Measurements from ENCODE around the gene MYH9.

GRCh38 chr22:36281781-36282327 is 105.9 kb downstream of the MYH9 start:
- TF ChIP-seq SIN3A (IDR thresholded peaks at IDR 0.05; ENCODE audit: borderline replicate concordance, low read depth, low read length) (no peak), MAX (IDR thresholded peaks at IDR 0.05; ENCODE audit: low read depth) (no peak), MXI1 (IDR thresholded peaks at IDR 0.05; ENCODE audit: low read depth, low read length) (no peak), CTCF (IDR thresholded peaks at IDR 0.05) (no peak), ZBTB33 (IDR thresholded peaks at IDR 0.05; ENCODE audit: borderline replicate concordance, low read depth) (no peak), TAF1 (IDR thresholded peaks at IDR 0.05; ENCODE audit: borderline replicate concordance, low read depth, low read length) (no peak), USF2 (IDR thresholded peaks at IDR 0.05; ENCODE audit: borderline replicate concordance, low read depth, low read length) (no peak), EP300 (IDR thresholded peaks at IDR 0.05; ENCODE audit: borderline replicate concordance in 1 of 2, low read depth in 1 of 2, low read length in 1 of 2) (no peak)

Measured in SK-N-SH (cell line).